Progenitor cell of endocrine pancreas (in vitro differentiated cells): ENCODE results near the gene FAM120B. TPM values are rescaled to one million over a fixed set of nuclear protein-coding genes. Genes with fewer than 3 reads are reported as not detected.
"Not testable (repeated sequence)": the region's sequence is repeated elsewhere in the genome, so short reads cannot be mapped to it uniquely, and the experiment has no call there.

Experiments used
- DNase-seq: peaks from one replicate; pipeline ENCODE4 v3.0.0; 2021; ENCODE audit warnings: low spot score; ENCODE audit not compliant: unreplicated experiment
- H3K27ac Mint-ChIP-seq: 2 replicates; pipeline ENCODE4 v1.8.0; 2021; ENCODE audit warnings: mild to moderate bottlenecking, moderate library complexity, mixed read lengths
- H3K27me3 Mint-ChIP-seq: 2 replicates; pipeline ENCODE4 v1.8.0; 2021; ENCODE audit warnings: mixed read lengths
- H3K36me3 Mint-ChIP-seq: 2 replicates; pipeline ENCODE4 v1.8.0; 2022; ENCODE audit warnings: mixed read lengths; ENCODE audit not compliant: insufficient read depth
- H3K4me1 Mint-ChIP-seq: 2 replicates; pipeline ENCODE4 v1.8.0; 2021; ENCODE audit warnings: low read depth, mixed read lengths
- H3K4me3 Mint-ChIP-seq: 2 replicates; pipeline ENCODE4 v1.8.0; 2021; ENCODE audit warnings: low read depth, mild to moderate bottlenecking, moderate library complexity, mixed read lengths
- H3K9me3 Mint-ChIP-seq: 2 replicates; pipeline ENCODE4 v1.8.0; 2021; ENCODE audit warnings: low read depth, mixed read lengths
- CTCF ChIP-seq: fragments of 200-600 bp; sonication (generic); IDR thresholded peaks from one replicate; pipeline ENCODE4 v1.5.0; 2021; ENCODE audit warnings: antibody characterized with exemption, mild to moderate bottlenecking; ENCODE audit not compliant: unreplicated experiment
- total RNA-seq: library from RNA; stranded (reverse); gene quantifications from 2 replicates; pipeline ENCODE4 v1.2.1, GENCODE V29; 2021

The FAM120B gene
- total RNA-seq, 1 donor from 2014 or later = 49.3 TPM

GRCh38 chr6:170385506-170385905 lies 78.9 kb downstream of the FAM120B start:
- Mint-ChIP-seq H3K36me3 (peaks cover 3% of the 10 kb centered on the region), H3K4me1 (no peaks in the 10 kb centered on the region), H3K4me3 (no peak overlapping the region), H3K27ac (no peak overlapping the region), H3K9me3 (no peaks in the 10 kb centered on the region), H3K27me3 (no peaks in the 10 kb centered on the region)
- DNase-seq = no peak
- TF ChIP-seq CTCF = no peak

- no peak overlapping the region for H3K27ac Mint-ChIP-seq
- no peak for TF ChIP-seq CTCF
- H3K9me3 Mint-ChIP-seq = no peaks in the 10 kb centered on the region
- H3K4me1 Mint-ChIP-seq = no peaks in the 10 kb centered on the region
- H3K36me3 Mint-ChIP-seq = peaks cover 13% of the 10 kb centered on the region
- no peak overlapping the region for H3K4me3 Mint-ChIP-seq
- no peak for DNase-seq
- no peaks in the 10 kb centered on the region for H3K27me3 Mint-ChIP-seq
These were observed 81.6 kb downstream of the FAM120B start for GRCh38 chr6:170388113-170388512.

GRCh38 chr6:170393033-170393432 lies 86.5 kb downstream of the FAM120B start:
- Mint-ChIP-seq H3K36me3 (peaks cover 37% of the 10 kb centered on the region), H3K27me3 (no peaks in the 10 kb centered on the region), H3K4me1 (no peaks in the 10 kb centered on the region), H3K9me3 (peaks cover 3% of the 10 kb centered on the region), H3K4me3 (no peak overlapping the region), H3K27ac (no peak overlapping the region)
- no peak for TF ChIP-seq CTCF
- DNase-seq = no peak

- Mint-ChIP-seq H3K4me1 (no peaks in the 10 kb centered on the region), H3K4me3 (no peak overlapping the region), H3K27ac (peak overlapping the region; percentile 35), H3K36me3 (peaks cover 39% of the 10 kb centered on the region), H3K9me3 (peaks cover 3% of the 10 kb centered on the region), H3K27me3 (no peaks in the 10 kb centered on the region)
- TF ChIP-seq CTCF = no peak
- DNase-seq = no peak
These were observed 87.3 kb downstream of the FAM120B start for GRCh38 chr6:170393807-170394399.

- Mint-ChIP-seq H3K9me3 (peaks cover 3% of the 10 kb centered on the region), H3K4me3 (no peak overlapping the region), H3K27ac (no peak overlapping the region), H3K4me1 (no peaks in the 10 kb centered on the region), H3K27me3 (no peaks in the 10 kb centered on the region), H3K36me3 (peaks cover 36% of the 10 kb centered on the region)
- no peak for DNase-seq
- no peak for TF ChIP-seq CTCF
These were observed 88.4 kb downstream of the FAM120B start for GRCh38 chr6:170394980-170395379.

GRCh38 chr6:170398743-170399369 lies 92.3 kb downstream of the FAM120B start:
- H3K4me3 Mint-ChIP-seq, H3K27ac Mint-ChIP-seq, H3K9me3 Mint-ChIP-seq, H3K27me3 Mint-ChIP-seq, DNase-seq: not testable (repeated sequence)
- Mint-ChIP-seq H3K36me3 (peaks cover 26% of the 10 kb centered on the region), H3K4me1 (peaks cover 11% of the 10 kb centered on the region)

- not testable (repeated sequence) for H3K27ac Mint-ChIP-seq, H3K9me3 Mint-ChIP-seq, H3K4me3 Mint-ChIP-seq, H3K27me3 Mint-ChIP-seq, DNase-seq
- H3K4me1 Mint-ChIP-seq = peaks cover 11% of the 10 kb centered on the region
- peaks cover 27% of the 10 kb centered on the region for H3K36me3 Mint-ChIP-seq
These were observed 93.5 kb downstream of the FAM120B start for GRCh38 chr6:170399955-170400558.
